Measurements from ENCODE around the gene FBXO28. TPM values are rescaled to one million over a fixed set of nuclear protein-coding genes. Genes with fewer than 3 reads are reported as not detected.
"Not testable (repeated sequence)": the region's sequence is repeated elsewhere in the genome, so short reads cannot be mapped to it uniquely, and the experiment has no call there.

The FBXO28 gene, protein sequence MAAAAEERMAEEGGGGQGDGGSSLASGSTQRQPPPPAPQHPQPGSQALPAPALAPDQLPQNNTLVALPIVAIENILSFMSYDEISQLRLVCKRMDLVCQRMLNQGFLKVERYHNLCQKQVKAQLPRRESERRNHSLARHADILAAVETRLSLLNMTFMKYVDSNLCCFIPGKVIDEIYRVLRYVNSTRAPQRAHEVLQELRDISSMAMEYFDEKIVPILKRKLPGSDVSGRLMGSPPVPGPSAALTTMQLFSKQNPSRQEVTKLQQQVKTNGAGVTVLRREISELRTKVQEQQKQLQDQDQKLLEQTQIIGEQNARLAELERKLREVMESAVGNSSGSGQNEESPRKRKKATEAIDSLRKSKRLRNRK
- total RNA-seq: 10 to 100 TPM; 28.6 to 29.1 TPM

DNA sequence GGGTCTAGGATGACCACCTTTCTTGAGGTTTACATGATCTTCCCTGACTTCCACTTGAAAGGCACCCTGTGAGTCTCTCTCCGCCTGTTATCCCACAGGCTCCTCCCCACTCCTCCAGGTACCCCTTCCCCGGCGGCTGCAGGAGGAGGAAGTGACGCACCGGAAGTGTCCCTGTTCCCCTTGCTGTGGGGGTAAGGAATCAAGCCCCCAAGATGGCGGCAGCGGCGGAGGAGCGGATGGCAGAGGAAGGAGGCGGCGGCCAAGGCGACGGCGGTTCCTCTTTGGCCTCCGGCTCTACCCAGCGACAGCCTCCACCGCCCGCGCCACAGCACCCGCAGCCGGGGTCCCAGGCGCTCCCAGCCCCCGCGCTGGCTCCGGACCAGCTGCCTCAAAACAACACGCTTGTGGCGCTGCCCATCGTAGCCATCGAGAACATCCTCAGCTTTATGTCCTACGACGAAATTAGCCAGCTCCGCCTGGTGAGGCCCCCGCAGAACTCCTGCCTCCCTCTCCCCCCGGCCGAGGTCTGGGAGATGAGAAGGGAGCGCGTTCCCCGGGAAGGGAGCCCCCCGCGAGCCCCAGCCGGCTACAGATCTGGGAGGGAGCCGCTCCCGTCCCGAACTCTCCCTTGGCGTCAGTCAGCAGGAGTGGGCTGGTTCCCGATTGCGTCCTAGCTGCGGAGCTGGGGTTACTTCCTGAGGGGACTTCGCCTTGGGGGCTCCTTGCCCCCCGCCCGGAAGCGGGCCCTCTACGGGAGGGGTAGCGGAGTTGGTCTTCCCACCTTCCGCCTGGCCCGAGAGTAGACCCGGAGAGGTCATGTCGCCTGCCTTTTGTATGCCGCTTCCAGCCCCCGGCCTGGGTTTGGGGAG lies at the start of gene FBXO28:
Gene FBXO28, plus strand, starts transcription at position 194 of the 869 bp plus-strand sequence. Its CDS starts 19 bp downstream, at position 213.
- ChIA-PET CTCF (no interaction called here), POLR2A (interaction anchor here (0.7 kb wide), 1 partner anchor 220 kb away, joined by 4 read pairs; no protein-coding TSS in a partner anchor)

DNA sequence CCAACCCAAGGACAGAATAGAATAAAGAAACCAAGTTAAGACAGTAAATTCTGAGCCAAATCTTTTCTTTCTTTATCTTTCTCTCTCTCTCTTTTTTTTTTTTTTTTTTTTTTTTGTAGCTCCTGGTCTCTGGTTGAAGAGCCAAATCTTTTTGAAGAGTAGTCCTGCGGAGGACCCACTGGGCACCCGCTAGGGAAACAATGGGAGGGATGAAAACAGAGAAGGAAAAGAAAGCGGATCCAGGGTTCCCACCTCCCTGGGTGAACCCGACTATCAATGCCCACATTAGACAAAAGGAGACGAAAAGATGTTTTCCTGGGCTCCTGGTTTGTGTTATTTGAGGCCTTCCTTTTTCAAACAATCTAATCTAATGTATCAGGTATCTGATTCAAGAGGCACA lies 49.8 kb upstream of the FBXO28 start:
- POLR2A ChIA-PET: no interaction called here

DNA sequence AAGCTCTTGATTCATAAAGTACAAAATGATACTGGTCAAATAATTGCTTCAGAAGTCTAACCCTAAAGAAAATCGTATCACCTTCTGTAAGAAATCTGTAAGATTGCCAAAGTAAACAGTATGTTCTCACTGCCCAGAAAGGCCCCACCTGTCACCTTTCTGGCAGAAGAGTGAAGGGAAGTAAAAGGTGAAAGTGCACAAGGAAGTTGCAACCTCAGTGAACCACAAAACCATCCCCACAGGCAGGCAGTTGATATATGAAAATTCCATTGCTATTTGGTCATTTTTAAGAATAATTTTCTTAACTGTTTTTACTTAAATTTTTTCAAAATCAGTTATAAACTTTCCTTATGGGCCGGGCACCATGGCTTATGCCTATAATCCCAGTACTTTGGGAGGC lies 48.5 kb upstream of the FBXO28 start:
- POLR2A ChIA-PET: no interaction called here
- CTCF ChIA-PET: no interaction called here

More for the DNA sequence above, 49.8 kb upstream of the FBXO28 start:
- CTCF ChIA-PET: interaction anchor here (0.6 kb wide), 1 partner anchor 1423 kb away, joined by 4 read pairs; no protein-coding TSS in a partner anchor

DNA sequence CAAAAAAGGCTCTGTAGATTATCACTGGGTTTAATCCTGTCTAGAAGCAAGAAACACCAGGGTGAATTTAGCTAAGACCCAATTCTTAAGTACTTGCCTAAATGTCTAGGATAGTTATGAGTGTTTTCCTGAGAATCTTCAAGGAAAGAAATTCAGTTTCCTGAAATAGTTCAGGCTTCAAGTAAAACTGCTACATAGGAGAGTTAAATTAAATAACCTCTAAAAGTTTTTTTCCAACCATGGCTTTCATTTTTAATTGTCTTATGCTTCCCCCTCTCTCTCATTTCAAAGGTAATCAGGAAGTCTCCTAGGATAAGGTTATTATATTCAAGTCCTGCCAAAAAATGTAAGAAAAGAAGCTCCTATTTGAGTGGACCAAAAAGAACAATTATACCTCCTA lies 46.7 kb upstream of the FBXO28 start:
- POLR2A ChIA-PET: no interaction called here
- CTCF ChIA-PET: interaction anchor here (1.0 kb wide), 1 partner anchor 9 kb away, joined by 3 read pairs; no protein-coding TSS in a partner anchor

DNA sequence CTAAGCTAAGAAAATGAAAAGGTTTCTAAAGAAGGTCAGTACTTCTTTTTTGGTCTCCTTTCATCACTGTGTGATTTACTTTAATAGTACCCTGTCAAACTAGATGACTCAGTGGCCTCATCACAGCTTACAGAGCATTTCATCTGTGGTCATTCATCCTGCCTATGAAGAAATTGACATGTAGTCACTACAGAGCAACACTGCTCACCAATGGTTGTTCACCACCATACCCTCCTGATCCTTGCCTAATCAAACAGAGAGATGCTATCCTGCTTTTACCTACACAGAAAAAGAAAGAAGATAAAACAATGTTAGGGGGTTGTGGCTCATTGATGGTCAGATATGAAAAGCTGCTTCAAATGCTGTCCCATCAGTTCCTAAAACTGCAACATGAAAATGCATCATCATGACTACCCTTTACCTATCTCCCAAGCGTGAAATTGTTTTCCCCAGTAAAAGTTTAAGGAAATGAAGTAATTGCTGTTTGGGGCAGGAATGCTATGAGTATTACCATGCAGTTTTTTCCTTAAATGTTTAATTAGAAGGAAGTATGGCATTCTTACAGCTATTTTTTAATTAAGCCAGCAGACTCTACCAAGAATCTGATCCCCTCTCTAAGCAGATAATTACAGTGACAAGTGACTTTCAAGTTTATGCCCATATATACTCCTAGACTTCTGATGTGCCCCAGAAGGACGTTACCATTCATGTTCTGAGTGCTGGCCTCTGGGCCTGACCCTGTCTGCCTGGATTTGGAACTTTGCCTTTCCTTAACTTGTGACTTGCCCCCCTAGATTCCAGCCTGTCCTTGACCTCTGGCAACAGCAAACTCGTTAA lies 46.1 kb upstream of the FBXO28 start:
- ChIA-PET POLR2A (no interaction called here), CTCF (no interaction called here)

DNA sequence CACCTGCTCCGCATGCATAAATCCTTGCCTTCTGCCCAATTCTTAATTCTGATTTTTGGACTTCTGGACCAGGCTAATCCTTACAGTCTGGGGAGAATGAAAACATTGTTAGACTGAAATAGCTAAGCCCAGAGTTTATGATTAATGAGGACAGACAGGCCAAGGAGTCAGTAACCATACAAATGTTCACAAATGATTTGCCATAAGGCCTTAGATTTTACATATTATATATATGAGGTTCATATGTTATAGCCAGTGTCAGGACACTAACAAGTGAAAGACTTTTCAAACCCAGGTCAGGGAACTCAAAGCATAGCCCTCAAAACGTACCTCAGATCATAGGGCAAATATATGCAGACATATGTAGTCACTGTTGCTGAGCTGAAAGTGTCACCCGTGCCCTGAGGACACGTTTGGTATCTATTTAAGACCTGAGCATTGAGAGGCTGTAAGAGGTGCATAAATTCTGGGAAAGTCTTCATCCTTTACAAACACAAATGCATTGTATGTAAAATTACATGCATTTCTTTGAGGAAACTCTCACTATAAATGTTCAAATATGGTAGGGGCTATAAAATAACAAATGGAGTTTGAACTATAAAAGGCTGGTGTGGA lies 45.3 kb upstream of the FBXO28 start:
- ChIA-PET POLR2A (no interaction called here), CTCF (no interaction called here)

DNA sequence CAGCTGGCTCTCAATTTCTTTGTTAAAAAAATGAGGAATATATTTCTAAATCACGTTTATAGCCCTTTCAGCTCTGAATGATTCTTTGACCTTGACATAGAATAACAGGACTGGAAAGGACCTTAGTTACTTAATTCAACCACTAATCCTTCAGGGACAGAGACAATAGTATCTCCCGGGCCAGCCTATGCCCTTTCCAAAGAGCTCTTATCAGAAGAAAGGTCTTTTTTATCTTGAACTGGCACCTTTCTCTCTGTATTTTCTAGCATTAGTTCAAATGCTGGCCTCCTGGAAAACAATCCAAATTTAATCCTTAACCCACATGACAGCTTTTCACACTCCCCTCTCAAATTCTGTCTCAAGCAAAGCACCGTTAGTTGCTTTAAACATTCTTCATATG lies 44.8 kb upstream of the FBXO28 start:
- ChIA-PET POLR2A (no interaction called here), CTCF (no interaction called here)

DNA sequence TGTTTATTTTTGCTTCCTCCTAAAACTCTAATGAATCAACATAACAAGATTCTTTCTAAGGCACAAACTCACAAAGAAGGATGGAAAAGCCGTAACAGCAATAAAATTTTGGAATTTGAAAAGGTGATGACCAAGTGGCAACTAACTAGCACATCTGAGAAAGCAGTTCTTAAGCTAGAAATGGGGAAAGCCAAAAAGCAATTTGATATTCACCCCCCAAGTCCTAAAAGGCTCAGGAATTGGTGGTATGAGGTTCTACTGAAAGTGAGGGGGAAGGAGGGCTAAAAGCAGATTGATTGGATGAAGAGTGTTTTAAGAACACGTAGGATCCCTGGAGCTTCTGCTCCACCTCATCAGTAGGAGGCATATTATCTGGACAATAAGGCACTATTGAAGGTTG lies 43.4 kb upstream of the FBXO28 start:
- ChIA-PET CTCF (interaction anchor here (0.7 kb wide), 1 partner anchor 385 kb away, joined by 10 read pairs; no protein-coding TSS in a partner anchor), POLR2A (no interaction called here)

DNA sequence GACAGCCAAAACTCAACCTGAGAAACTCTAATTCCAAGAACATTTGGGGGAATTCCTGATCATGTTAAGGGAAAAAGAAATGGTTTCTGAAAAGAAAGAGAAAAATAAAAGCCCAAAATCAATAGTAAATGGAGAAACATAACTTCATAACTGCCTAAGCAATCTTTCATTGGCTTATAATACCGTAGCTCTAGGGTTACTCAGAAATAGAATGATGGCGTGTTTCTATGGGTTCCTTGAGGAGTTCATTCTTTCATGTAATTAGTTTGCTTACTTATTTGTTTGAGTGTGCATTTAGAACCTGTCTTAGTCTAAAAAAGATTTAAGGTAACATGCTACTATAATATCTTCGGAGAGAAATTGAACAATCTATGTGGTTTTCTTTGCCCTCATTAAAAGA lies 37.5 kb upstream of the FBXO28 start:
- ChIA-PET POLR2A (no interaction called here), CTCF (interaction anchor here (0.9 kb wide), 1 partner anchor 10 kb away, joined by 3 read pairs; no protein-coding TSS in a partner anchor)

DNA sequence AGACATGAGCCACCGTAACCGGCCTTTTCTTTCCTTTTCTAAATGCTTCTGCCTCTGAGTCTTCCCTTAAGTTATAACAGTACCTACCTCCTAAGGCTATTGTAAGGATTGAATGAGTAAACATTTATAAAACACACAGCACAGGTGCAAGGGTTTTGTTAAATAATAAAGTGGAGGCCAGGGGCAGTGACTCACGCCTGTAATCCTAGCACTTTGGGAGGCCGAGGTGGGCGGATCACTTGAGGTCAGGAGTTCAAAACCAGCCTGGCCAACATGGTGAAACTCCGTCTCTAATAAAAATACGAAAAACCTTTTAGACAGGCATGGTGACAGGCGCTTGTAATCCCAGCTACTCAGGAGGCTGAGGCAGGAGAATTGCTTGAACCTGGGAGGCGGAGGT lies 34.3 kb upstream of the FBXO28 start:
- POLR2A ChIA-PET, CTCF ChIA-PET: not testable (repeated sequence)

DNA sequence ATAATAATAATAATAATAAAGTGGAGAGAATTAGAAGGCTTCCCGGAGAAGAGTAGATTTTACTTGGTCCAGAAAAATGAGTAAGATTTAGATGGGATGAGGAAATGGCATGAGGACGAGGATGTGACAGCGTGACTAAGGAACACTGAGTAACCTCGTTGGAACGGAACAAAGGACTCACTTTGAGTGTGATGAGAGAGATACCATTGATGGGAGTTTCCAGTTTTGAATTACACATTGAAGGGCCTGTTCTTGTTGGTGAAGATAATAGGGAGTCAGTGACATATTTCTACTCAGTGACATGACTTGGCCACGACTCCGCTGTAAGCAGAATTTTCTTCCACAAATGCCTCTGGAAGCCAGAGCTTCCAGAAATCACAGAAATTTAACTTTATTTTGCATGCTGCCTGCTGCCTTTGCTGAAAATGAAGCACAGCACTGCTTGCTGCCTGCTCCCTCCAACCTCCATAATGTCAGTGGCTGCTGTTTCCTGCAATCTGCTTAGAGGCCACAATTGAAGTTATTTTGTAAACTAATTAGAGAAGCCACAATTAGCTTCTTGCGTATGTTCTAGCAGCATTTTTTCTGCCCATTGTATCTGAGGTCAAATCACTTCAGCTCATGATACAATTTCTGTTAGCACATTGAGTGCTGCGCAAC lies 33.7 kb upstream of the FBXO28 start:
- POLR2A ChIA-PET: no interaction called here

DNA sequence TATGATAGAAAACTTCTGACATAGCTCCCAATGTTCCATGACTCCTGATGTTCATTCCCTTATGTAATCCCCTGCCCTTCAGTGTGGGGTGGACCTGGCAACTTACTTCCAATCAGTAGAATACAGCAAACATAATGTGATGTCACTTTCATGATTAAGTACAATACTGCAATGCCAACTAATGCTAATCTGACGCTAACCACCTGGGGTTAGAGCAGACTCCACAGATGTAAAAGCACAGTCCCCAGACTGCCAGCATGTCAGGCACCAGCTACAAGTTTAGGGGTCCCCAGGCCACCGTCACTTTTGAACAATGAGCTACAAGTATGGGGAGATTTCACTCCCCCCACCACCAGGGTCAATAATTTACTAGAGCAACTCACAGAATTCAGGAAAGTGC lies 32.3 kb upstream of the FBXO28 start:
- ChIA-PET POLR2A (no interaction called here), CTCF (no interaction called here)

More for the DNA sequence above, 33.7 kb upstream of the FBXO28 start:
- CTCF ChIA-PET: interaction anchor here (0.6 kb wide), 1 partner anchor 94 kb away, joined by 4 read pairs; no protein-coding TSS in a partner anchor

DNA sequence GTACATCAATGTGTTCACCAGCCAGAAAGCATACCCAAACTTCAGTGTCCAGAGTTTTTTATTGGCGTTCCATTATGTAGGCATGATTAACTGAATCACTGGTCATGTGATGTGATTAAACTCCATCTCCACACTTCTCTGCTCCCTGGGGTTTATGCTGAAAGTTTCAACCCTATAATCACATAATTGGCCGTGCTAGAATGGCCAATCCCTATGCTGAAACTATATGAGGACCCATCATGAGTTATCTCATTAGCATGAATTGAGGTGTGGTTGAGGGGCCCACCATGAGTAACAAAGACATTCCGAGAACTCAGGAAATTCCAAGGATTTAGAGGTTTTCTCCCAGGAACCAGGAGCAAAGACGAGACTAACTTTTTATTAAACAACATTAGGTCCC lies 31.8 kb upstream of the FBXO28 start:
- ChIA-PET POLR2A (no interaction called here), CTCF (no interaction called here)

DNA sequence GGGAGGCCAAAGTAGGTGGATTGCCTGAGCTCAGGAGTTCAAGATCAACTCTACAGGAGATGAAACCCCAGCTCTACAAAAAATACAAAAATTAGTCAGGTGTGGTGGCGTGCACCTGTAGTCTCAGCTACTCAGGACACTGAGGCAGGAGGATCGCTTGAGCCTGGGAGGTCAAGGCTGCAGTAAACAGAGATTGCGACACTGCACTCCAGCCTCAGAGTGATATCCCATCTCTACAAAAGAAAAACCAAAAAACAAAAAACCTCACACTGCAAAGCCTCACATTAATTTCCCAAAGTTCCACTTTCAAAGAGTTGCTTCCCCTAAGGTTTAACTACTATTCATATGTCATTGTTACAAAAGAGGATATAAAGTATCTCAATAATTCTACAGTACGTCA lies 29.0 kb upstream of the FBXO28 start:
- CTCF ChIA-PET: no interaction called here
- POLR2A ChIA-PET: no interaction called here

DNA sequence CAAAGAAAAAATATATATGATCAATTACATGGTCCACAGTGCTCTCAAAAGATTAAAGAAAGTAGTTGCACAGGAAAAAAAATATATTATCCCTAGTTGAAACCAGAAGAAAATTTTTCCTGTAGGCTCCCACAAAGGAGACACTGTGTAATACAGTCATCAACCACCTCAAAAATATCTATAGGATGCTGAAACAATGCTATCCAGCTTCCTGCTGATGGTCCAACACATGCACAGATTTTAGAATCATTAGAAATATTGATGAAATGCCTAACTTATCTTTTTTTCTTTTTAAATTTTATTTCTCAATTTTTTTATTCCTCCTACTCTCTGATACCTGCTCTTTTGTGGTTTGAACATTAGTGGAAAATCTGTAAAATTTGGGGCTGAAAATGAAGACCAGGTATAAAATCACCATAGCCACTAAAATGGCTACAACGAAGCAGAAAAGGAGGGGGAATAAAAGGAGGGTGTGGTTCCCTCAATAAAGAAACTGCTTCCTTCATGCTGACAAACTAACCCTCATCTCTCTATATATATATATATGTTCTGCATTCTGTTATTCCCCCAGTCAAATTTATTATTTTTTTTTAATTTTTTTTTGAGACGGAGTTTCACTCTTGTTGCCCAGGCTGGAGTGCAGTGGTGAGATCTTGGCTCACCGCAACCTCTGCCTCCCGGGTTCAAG lies 28.3 kb upstream of the FBXO28 start:
- ChIA-PET CTCF (no interaction called here), POLR2A (no interaction called here)

DNA sequence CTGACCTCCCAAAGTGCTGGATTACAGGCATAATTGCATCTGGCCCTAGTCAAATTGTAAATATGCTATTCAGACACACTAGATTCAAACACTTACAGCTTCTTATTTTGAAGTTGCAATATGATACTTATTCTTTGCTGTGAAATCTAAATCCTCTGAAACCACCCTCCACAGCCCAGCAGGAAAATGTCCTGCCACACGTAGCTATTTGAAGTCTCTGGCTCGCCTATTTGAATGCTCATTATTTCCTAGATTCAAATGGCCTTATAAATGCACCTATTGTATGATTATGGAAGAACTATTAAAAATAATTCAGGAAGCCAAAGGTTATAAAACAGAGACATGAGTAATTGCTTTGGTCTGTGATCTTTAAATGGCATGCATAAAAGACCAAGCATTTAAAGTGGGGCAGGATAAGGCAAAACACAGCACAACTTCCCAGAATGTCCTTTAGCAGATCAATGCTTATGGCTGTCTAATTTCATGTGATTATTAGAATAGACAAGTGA lies 26.6 kb upstream of the FBXO28 start:
- ChIA-PET POLR2A (no interaction called here), CTCF (no interaction called here)

DNA sequence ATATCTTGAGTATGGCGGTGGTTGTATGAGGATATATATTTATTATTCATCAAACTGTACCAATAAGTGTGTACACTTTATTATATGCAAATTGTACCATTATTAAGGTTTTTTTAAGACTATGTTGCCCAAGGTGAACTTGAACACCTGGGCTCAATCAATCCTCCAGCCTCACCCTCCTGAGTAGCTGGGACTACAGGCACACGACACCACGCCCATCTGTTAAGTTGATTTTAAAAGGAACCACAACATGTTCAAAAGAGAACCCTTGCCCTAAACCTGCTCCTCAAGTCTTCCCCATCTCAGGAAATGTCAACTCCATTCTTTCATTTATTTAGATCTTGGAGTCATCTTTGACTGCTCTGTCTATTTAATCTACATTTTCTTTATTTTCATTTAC lies 24.3 kb upstream of the FBXO28 start:
- POLR2A ChIA-PET: no interaction called here
- CTCF ChIA-PET: no interaction called here

DNA sequence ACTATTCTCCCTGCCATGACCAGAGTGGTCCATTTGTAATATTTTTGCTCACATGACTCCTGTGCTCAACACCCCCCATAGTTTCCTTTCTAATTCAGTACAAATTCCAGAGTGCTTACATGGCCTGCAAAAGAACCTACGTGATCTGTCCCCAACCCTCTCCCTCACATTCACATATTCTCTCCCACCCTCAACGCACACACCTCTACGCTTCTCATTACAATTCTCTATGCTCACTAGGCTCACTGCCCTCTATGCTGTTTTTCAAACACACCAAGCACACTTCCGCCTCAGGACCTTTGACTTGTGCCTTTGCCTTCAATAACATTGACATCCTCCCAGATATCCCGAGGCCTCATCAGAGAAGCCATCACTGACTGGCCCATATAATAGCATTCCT lies 23.8 kb upstream of the FBXO28 start:
- CTCF ChIA-PET: no interaction called here

More for the DNA sequence above, 23.8 kb upstream of the FBXO28 start:
- POLR2A ChIA-PET: no interaction called here

Data from activated CD8-positive, alpha-beta memory T cell treated with anti-CD3 and anti-CD28 coated beads for 36 hours (primary cell).